K562 (cell line): ENCODE results near the gene GDF15. TPM values are rescaled to one million over a fixed set of nuclear protein-coding genes. Genes with fewer than 3 reads are reported as not detected.

Experiments
- ATAC-seq: fragments of 200-7000 bp; cut with Tn5 transposase; 3 replicates; pipeline ENCODE4 v1.9.1; 2020; ENCODE audit warnings: moderate library complexity
- BruUV-seq: library from RNA; stranded (reverse); fragments of 400-500 nt; replicated peaks from 2 replicates; lab custom pipeline; 2021; lab: Mats Ljungman, UMichigan
- CTCF ChIA-PET: fragments of 300-600 bp; formaldehyde crosslinking; extraction: SDS; loops from one replicate; lab custom pipeline; 2021; ENCODE audit warnings: low intra/inter-chr PET ratio; lab: Yijun Ruan, JAX
- POLR2A ChIA-PET: fragments of 300-600, 350-650 bp; sonication (Branson Sonifier 250); formaldehyde crosslinking; extraction: SDS; loops from one replicate; lab custom pipeline; 2021; ENCODE audit warnings: antibody characterized with exemption, inconsistent platforms; lab: Yijun Ruan, JAX
- DNase-seq, 4 experiments: peaks; one replicate each; pipeline versions ENCODE4 v3.0.0 to v3.0.0-alpha.2; 2011 to 2018; ENCODE audit warnings: low spot score in 3 of 4, mixed read lengths in 3 of 4; ENCODE audit errors: extremely low read depth in 1 of 4
- FAIRE-seq: peaks from 2 replicates; lab custom pipeline; 2011; peaks lifted over from hg19 to GRCh38; lab: Jason Lieb, UNC
- H2AFZ ChIP-seq: 2 replicates; pipeline ENCODE4 v1.6.0; 2011; ENCODE audit warnings: low read depth, low read length, control low read depth, inconsistent platforms
- H3K27ac ChIP-seq: fragments of 200-600 bp; 3 replicates; pipeline ENCODE4 v1.8.0; 2011; ENCODE audit warnings: low read depth, mild to moderate bottlenecking, control low read depth, inconsistent platforms, low read length, moderate library complexity, mixed read lengths; ENCODE audit errors: extremely low read depth
- H3K27me3 ChIP-seq, 2 experiments: fragments of 300-600 bp in 1 of 2; 2 replicates in 1 of 2; 3 replicates in 1 of 2; pipeline versions ENCODE4 v1.6.0 to v1.8.0; 2011; ENCODE audit warnings: inconsistent platforms in 2 of 2, low read length in 2 of 2, mild to moderate bottlenecking in 1 of 2, mixed read lengths in 1 of 2, moderate library complexity in 1 of 2; ENCODE audit not compliant: control insufficient read depth in 2 of 2, insufficient read depth in 2 of 2
- H3K36me3 ChIP-seq: fragments of 300-600 bp; 3 replicates; pipeline ENCODE4 v1.8.0; 2011; ENCODE audit warnings: mild to moderate bottlenecking, low read length, inconsistent platforms; ENCODE audit not compliant: control insufficient read depth, insufficient read depth
- H3K4me1 ChIP-seq, 2 experiments: fragments of 200-600 bp in 1 of 2; replicated peaks in 1 of 2; 2 replicates in 1 of 2; 3 replicates in 1 of 2; pipeline versions ENCODE4 v1.5.1 to v1.8.0; 2011; ENCODE audit warnings: inconsistent platforms in 2 of 2, low read length in 2 of 2, mild to moderate bottlenecking in 1 of 2, mixed read lengths in 1 of 2, moderate library complexity in 1 of 2; ENCODE audit not compliant: control insufficient read depth in 2 of 2, insufficient read depth in 2 of 2
- H3K4me2 ChIP-seq: 2 replicates; pipeline ENCODE4 v1.6.1; 2011; ENCODE audit warnings: low read length, control low read depth, inconsistent platforms, mixed read lengths; ENCODE audit not compliant: insufficient read depth
- H3K4me3 ChIP-seq: fragments of 200-600 bp; sonication (generic), shearing (Covaris generic); 2 replicates; pipeline ENCODE4 v1.5.1; 2016; ENCODE audit warnings: control low read depth, inconsistent platforms
- H3K79me2 ChIP-seq: fragments of 200-600 bp; 3 replicates; pipeline ENCODE4 v1.8.0; 2011; ENCODE audit warnings: low read length, inconsistent platforms; ENCODE audit not compliant: control insufficient read depth, insufficient read depth
- H3K9ac ChIP-seq, 2 experiments: 2 replicates each; pipeline versions ENCODE4 v1.6.0 to v1.6.1; 2011; ENCODE audit warnings: low read depth in 2 of 2, low read length in 2 of 2, control low read depth in 1 of 2, inconsistent platforms in 1 of 2, mild to moderate bottlenecking in 1 of 2, mixed read lengths in 1 of 2; ENCODE audit not compliant: insufficient read depth in 1 of 2
- H3K9me1 ChIP-seq: one replicate; pipeline ENCODE4 v1.6.0; 2011; ENCODE audit warnings: inconsistent platforms, mild to moderate bottlenecking, low read length, moderate library complexity; ENCODE audit not compliant: control insufficient read depth, insufficient read depth
- H3K9me3 ChIP-seq: replicated peaks from 2 replicates; pipeline ENCODE4 v1.5.1; 2011; ENCODE audit warnings: low read depth, low read length, inconsistent platforms; ENCODE audit not compliant: control insufficient read depth, insufficient read depth
- H4K20me1 ChIP-seq: replicated peaks from 2 replicates; pipeline ENCODE4 v1.6.1; 2011; ENCODE audit warnings: low read length, inconsistent platforms, mixed read lengths; ENCODE audit not compliant: control insufficient read depth, insufficient read depth
- ARID4B ChIP-seq: sonication (generic); formaldehyde crosslinking; IDR thresholded peaks from 2 replicates; pipeline ENCODE4 v1.8.0; 2022; ENCODE audit warnings: mild to moderate bottlenecking, missing genetic modification reagents
- ATF1 ChIP-seq, 2 experiments: fragments of 450-650 bp in 1 of 2; IDR thresholded peaks; 2 replicates each; pipeline ENCODE4 v1.6.1; 2016; ENCODE audit warnings: missing compliant biosample characterization in 1 of 2, missing genetic modification characterization in 1 of 2
- ATF7 ChIP-seq: fragments of 450-650 bp; IDR thresholded peaks from 2 replicates; pipeline ENCODE4 v1.7.1; 2014; ENCODE audit warnings: mild to moderate bottlenecking, moderate library complexity
- CEBPG ChIP-seq, 3 experiments: fragments of 200-800 bp in 1 of 3; sonication (Bioruptor generic) in 1 of 3; sonication (generic) in 1 of 3; formaldehyde crosslinking in 1 of 3; IDR thresholded peaks in 2 of 3; conservative IDR thresholded peaks in 1 of 3; 2 replicates each; pipeline versions ENCODE4 v1.6.1 to v1.8.0; 2016 to 2022; ENCODE audit warnings: missing compliant biosample characterization in 2 of 3, missing genetic modification characterization in 2 of 3, mild to moderate bottlenecking in 1 of 3, missing genetic modification reagents in 1 of 3
- CREB1 ChIP-seq, 2 experiments: sonication (generic) in 1 of 2; formaldehyde crosslinking in 1 of 2; IDR thresholded peaks; 2 replicates each; pipeline versions ENCODE4 v1.6.1 to v1.8.0; 2012 to 2022; ENCODE audit warnings: inconsistent platforms in 1 of 2, mild to moderate bottlenecking in 1 of 2, missing genetic modification reagents in 1 of 2, moderate library complexity in 1 of 2
- ID3 ChIP-seq, 2 experiments: fragments of 250-450 bp in 1 of 2; fragments of 450-650 bp in 1 of 2; sonication (Bioruptor Pico) in 1 of 2; IDR thresholded peaks; 2 replicates each; pipeline versions ENCODE4 v1.6.1 to v1.8.0; 2016 to 2021; ENCODE audit warnings: mild to moderate bottlenecking in 2 of 2, moderate library complexity in 2 of 2, missing compliant biosample characterization in 1 of 2, missing genetic modification characterization in 1 of 2
- MCM2 ChIP-seq: fragments of 450-650 bp; IDR thresholded peaks from 2 replicates; pipeline ENCODE4 v1.6.1; 2017; ENCODE audit warnings: low read depth, mild to moderate bottlenecking
- MNT ChIP-seq, 2 experiments: fragments of 450-650 bp; conservative IDR thresholded peaks; 2 replicates each; pipeline ENCODE4 v1.6.1; 2017; ENCODE audit warnings: mild to moderate bottlenecking in 2 of 2, moderate library complexity in 2 of 2
- RB1 ChIP-seq: fragments of 450-650 bp; IDR thresholded peaks from 2 replicates; pipeline ENCODE4 v1.6.1; 2017; ENCODE audit warnings: low read depth, mild to moderate bottlenecking
- ZBTB7A ChIP-seq: IDR thresholded peaks from 2 replicates; pipeline ENCODE4 v1.6.1; 2011; ENCODE audit warnings: low read depth, mild to moderate bottlenecking, low read length, moderate library complexity, borderline replicate concordance; ENCODE audit not compliant: control insufficient read depth
- ZEB2 ChIP-seq: fragments of 450-650 bp; IDR thresholded peaks from 2 replicates; pipeline ENCODE4 v1.6.1; 2016
- ZNF384 ChIP-seq: IDR thresholded peaks from 2 replicates; pipeline ENCODE4 v1.6.1; 2012; ENCODE audit warnings: low read depth, low read length, improper control_type of control experiment
- ZNF695 ChIP-seq: fragments of 450-650 bp; formaldehyde crosslinking; IDR thresholded peaks from 2 replicates; pipeline ENCODE4 v1.4.0; 2020; ENCODE audit warnings: mild to moderate bottlenecking, moderate library complexity
- WGBS: fragments of 100-300 bp; shearing (Covaris generic); methylation state at CpG from one replicate; pipeline ENCODE4 v1.1.6; 2016; ENCODE audit warnings: low coverage, mixed read lengths; ENCODE audit not compliant: insufficient coverage; ENCODE audit errors: missing lambda C conversion rate; 5-methylcytosine and 5-hydroxymethylcytosine counted together
- in situ Hi-C: fragments of 300-500 bp; cut with MboI; formaldehyde crosslinking; loops from 4 replicates; pipeline ENCODE4 v1.15.0; 2018; ENCODE audit warnings: inconsistent platforms, mixed read lengths
- intact Hi-C: fragments of 100-400 bp; cut with micrococcal nuclease; formaldehyde crosslinking; loops from 2 replicates; pipeline ENCODE4 v1.14.2; 2022
- polyA plus RNA-seq, 8 experiments: library from polyadenylated mRNA; depleted of rRNA in 4 of 8; stranded (reverse) in 5 of 8; unstranded in 3 of 8; fragments of >200 nt; fragmentation: Nextera tagmentation in 2 of 8; fragmentation: Illumina TruSeq in 1 of 8; extraction: Ambion mirVana in 2 of 8; extraction: Trizol in 1 of 8; gene quantifications; 2 replicates each; pipeline versions ENCODE4 v1.2.1 to v1.2.3, GENCODE V29; 2011 to 2014; ENCODE audit warnings: inconsistent platforms in 1 of 8, missing spikeins in 1 of 8
- total RNA-seq, 7 experiments: library from RNA; depleted of rRNA in 6 of 7; stranded (reverse); fragments of >200 nt in 6 of 7; fragmentation: Illumina TruSeq in 2 of 7; extraction: Trizol in 2 of 7; gene quantifications; 2 replicates each; pipeline versions ENCODE4 v1.2.1 to v1.2.3, GENCODE V29; 2011 to 2021; ENCODE audit warnings: low replicate concordance in 1 of 7

The GDF15 gene
- total and polyA plus RNA-seq, 9 of the 15 experiments (the other 6 are each of a cell fraction or from before 2014, with no cell fraction given), result 2.3 to 82.4 (median 12.5) TPM

- 0 out of 2 replicates have a peak overlapping the region, but pooled peaks have one; percentile 9 for H3K4me2 ChIP-seq
- H3K9me3 ChIP-seq, result no peaks in the 10 kb centered on the region
- H3K9ac ChIP-seq, result peak overlapping the region in 1 of 2 experiments; percentile 89; a peak in 2 of 4 replicates
- no peaks in the 10 kb centered on the region for H3K27me3 ChIP-seq
- ChIA-PET CTCF (interaction anchor here (4.1 kb wide), 1 partner anchor 59 kb away, joined by 34 read pairs; no protein-coding TSS in a partner anchor), POLR2A (no interaction called here)
- no peak overlapping the region for H3K4me3 ChIP-seq
- FAIRE-seq, result peak; percentile 81
- no TSS peak for BruUV-seq
- peak; percentile 63 to 81 (median 72) for DNase-seq
- intact Hi-C loops, result loop anchor here (2.0 kb wide), 1 partner anchor 67 kb away; the partner anchor contains the start of gene PGPEP1
- in situ Hi-C loops, result loop anchor here (5.0 kb wide), 2 partner anchors 66 to 136 kb away; partner anchors contain the start of genes IQCN and PGPEP1
- no peaks in the 10 kb centered on the region for H3K36me3 ChIP-seq
- H3K79me2 ChIP-seq, result no peaks in the 10 kb centered on the region
- 27% methylated on average over 10 of the region's 10 CpGs for WGBS
- H4K20me1 ChIP-seq, result no peaks in the 10 kb centered on the region
- peak; percentile 86 for ATAC-seq
- peak overlapping the region; percentile 90 for H2AFZ ChIP-seq
- peak overlapping the region; percentile 39; the same call in 1 of the 3 replicates for H3K27ac ChIP-seq
- H3K4me1 ChIP-seq, result peaks cover 3 to 25% of the 10 kb centered on the region in 2 experiments; a peak in 3 of 5 replicates
- no peaks in the 10 kb centered on the region for H3K9me1 ChIP-seq
- TF ChIP-seq ZNF384, result 0 out of 2 replicates have a peak, but pooled peaks have one; percentile 6
- no peak for TF ChIP-seq ID3 (CRISPR knock-in tag; IDR thresholded peaks at IDR 0.05)
- TF ChIP-seq ID3 (tag; IDR thresholded peaks at IDR 0.05), result peak; percentile 51; the same call in 1 of the 2 replicates
- peak; percentile 23; the same call in 1 of the 2 replicates for TF ChIP-seq CREB1 (IDR thresholded peaks at IDR 0.05)
- TF ChIP-seq CREB1 (CRISPR knock-in tag; IDR thresholded peaks at IDR 0.05), result no peak
- TF ChIP-seq ATF7, result 0 out of 2 replicates have a peak, but pooled peaks have one; percentile 20
- TF ChIP-seq MNT (conservative IDR thresholded peaks at IDR 0.05), result peak in 1 of 2 experiments; percentile 24; a peak in 1 of 4 replicates
- TF ChIP-seq ZBTB7A, result peak; percentile 41; the same call in 1 of the 2 replicates
- TF ChIP-seq ZNF695, result no peak
- no peak for TF ChIP-seq ATF1 (CRISPR knock-in tag; IDR thresholded peaks at IDR 0.05)
- peak; percentile 60; the same call in 1 of the 2 replicates for TF ChIP-seq ATF1 (tag; IDR thresholded peaks at IDR 0.05)
- TF ChIP-seq ZEB2, result 0 out of 2 replicates have a peak, but pooled peaks have one; percentile 38
- peak; percentile 23; the same call in 1 of the 2 replicates for TF ChIP-seq RB1
- TF ChIP-seq CEBPG (CRISPR knock-in tag; IDR thresholded peaks at IDR 0.05), result no peak
- TF ChIP-seq CEBPG (tag; conservative IDR thresholded peaks at IDR 0.05 in 1 of 2, IDR thresholded peaks at IDR 0.05 in 1 of 2), result no peak
- TF ChIP-seq ARID4B (CRISPR knock-in tag), result 0 out of 2 replicates have a peak, but pooled peaks have one; percentile 41
- TF ChIP-seq MCM2, result no peak
These were observed 22.1 kb downstream of the GDF15 start for GRCh38 chr19:18408053-18408476.
